K562 (cell line): ENCODE measurements around the gene MARCHF7. TPM values are rescaled to one million over a fixed set of nuclear protein-coding genes. Genes with fewer than 3 reads are reported as not detected.

Source experiments
- BACH1 ChIP-seq: fragments of 200-800 bp; sonication (Bioruptor generic); IDR thresholded peaks from 2 replicates; pipeline ENCODE4 v1.6.1; 2016; ENCODE audit warnings: missing genetic modification characterization, missing compliant biosample characterization
- HCFC1 ChIP-seq: IDR thresholded peaks from 2 replicates; pipeline ENCODE4 v1.6.1; 2012; ENCODE audit warnings: low read depth, low read length, improper control_type of control experiment
- HDGF ChIP-seq: fragments of 450-650 bp; IDR thresholded peaks from 2 replicates; pipeline ENCODE4 v1.6.1; 2016
- JUN ChIP-seq, 2 experiments: sonication (generic) in 1 of 2; formaldehyde crosslinking in 1 of 2; IDR thresholded peaks; 2 replicates each; pipeline versions ENCODE4 v1.6.1 to v1.8.0; 2012 to 2022; ENCODE audit warnings: borderline replicate concordance in 2 of 2, mild to moderate bottlenecking in 2 of 2, improper control_type of control experiment in 1 of 2, low read depth in 1 of 2, low read length in 1 of 2, missing genetic modification reagents in 1 of 2
- PRMT5 ChIP-seq: sonication (generic); formaldehyde crosslinking; IDR thresholded peaks from 2 replicates; pipeline ENCODE4 v1.5.0; 2020; ENCODE audit warnings: missing genetic modification reagents
- RAD21 ChIP-seq, 2 experiments: fragments of 250-450 bp in 1 of 2; fragments of 450-650 bp in 1 of 2; sonication (Bioruptor Pico) in 1 of 2; formaldehyde crosslinking in 1 of 2; IDR thresholded peaks in 1 of 2; conservative IDR thresholded peaks in 1 of 2; 2 replicates each; pipeline versions ENCODE4 v1.4.0 to v1.8.0; 2020 to 2022; ENCODE audit warnings: mild to moderate bottlenecking in 2 of 2, moderate library complexity in 1 of 2
- ZFPM2 ChIP-seq: fragments of 250-450 bp; sonication (Bioruptor Pico); IDR thresholded peaks from 2 replicates; pipeline ENCODE4 v1.5.1; 2022; ENCODE audit warnings: mild to moderate bottlenecking
- ZNF12 ChIP-seq: sonication (generic); formaldehyde crosslinking; IDR thresholded peaks from 2 replicates; pipeline ENCODE4 v1.4.0; 2020; ENCODE audit warnings: mild to moderate bottlenecking, missing genetic modification reagents
- ZNF217 ChIP-seq: sonication (generic); formaldehyde crosslinking; IDR thresholded peaks from 2 replicates; pipeline ENCODE4 v1.8.0; 2022; ENCODE audit warnings: mild to moderate bottlenecking, missing genetic modification reagents
- ZNF239 ChIP-seq: fragments of 250-450 bp; sonication (Bioruptor Pico); IDR thresholded peaks from 2 replicates; pipeline ENCODE4 v1.4.0; 2020; ENCODE audit warnings: mild to moderate bottlenecking
- polyA plus RNA-seq, 8 experiments: library from polyadenylated mRNA; depleted of rRNA in 4 of 8; stranded (reverse) in 5 of 8; unstranded in 3 of 8; fragments of >200 nt; fragmentation: Nextera tagmentation in 2 of 8; fragmentation: Illumina TruSeq in 1 of 8; extraction: Ambion mirVana in 2 of 8; extraction: Trizol in 1 of 8; gene quantifications; 2 replicates each; pipeline versions ENCODE4 v1.2.1 to v1.2.3, GENCODE V29; 2011 to 2014; ENCODE audit warnings: inconsistent platforms in 1 of 8, missing spikeins in 1 of 8
- total RNA-seq, 7 experiments: library from RNA; depleted of rRNA in 6 of 7; stranded (reverse); fragments of >200 nt in 6 of 7; fragmentation: Illumina TruSeq in 2 of 7; extraction: Trizol in 2 of 7; gene quantifications; 2 replicates each; pipeline versions ENCODE4 v1.2.1 to v1.2.3, GENCODE V29; 2011 to 2021; ENCODE audit warnings: low replicate concordance in 1 of 7
- TF ChIP-seq, protein P1 (sequence below): fragments of 250-450 bp; sonication (Bioruptor Pico); IDR thresholded peaks from 2 replicates; pipeline ENCODE4 v1.5.0; 2020; ENCODE audit warnings: mild to moderate bottlenecking
- TF ChIP-seq, protein P2 (sequence below): IDR thresholded peaks from 2 replicates; pipeline ENCODE4 v1.6.1; 2011; ENCODE audit not compliant: insufficient read length; ENCODE audit errors: extremely low read depth
- TF ChIP-seq, protein P3 (sequence below): fragments of 250-450 bp; sonication (Bioruptor Pico); IDR thresholded peaks from 2 replicates; pipeline ENCODE4 v1.4.0; 2020; ENCODE audit warnings: borderline replicate concordance
- TF ChIP-seq, protein P4 (sequence below): fragments of 250-450 bp; sonication (Bioruptor Pico); IDR thresholded peaks from 2 replicates; pipeline ENCODE4 v1.4.0; 2020; ENCODE audit warnings: mild to moderate bottlenecking, moderate library complexity, borderline replicate concordance
- TF ChIP-seq, protein P5 (sequence below): fragments of 450-650 bp; IDR thresholded peaks from 2 replicates; pipeline ENCODE4 v1.6.1; 2016; ENCODE audit warnings: low read depth, mild to moderate bottlenecking, moderate library complexity
- TF ChIP-seq, protein P6 (sequence below): fragments of 450-650 bp; formaldehyde crosslinking; conservative IDR thresholded peaks from 2 replicates; pipeline ENCODE4 v1.4.0; 2022; ENCODE audit warnings: mild to moderate bottlenecking, missing genetic modification characterization

MARCHF7 gene
- total and polyA plus RNA-seq, 9 of the 15 experiments (the other 6 are each of a cell fraction or from before 2014, with no cell fraction given) = 58.2 to 137 (median 86.7) TPM

DNA sequence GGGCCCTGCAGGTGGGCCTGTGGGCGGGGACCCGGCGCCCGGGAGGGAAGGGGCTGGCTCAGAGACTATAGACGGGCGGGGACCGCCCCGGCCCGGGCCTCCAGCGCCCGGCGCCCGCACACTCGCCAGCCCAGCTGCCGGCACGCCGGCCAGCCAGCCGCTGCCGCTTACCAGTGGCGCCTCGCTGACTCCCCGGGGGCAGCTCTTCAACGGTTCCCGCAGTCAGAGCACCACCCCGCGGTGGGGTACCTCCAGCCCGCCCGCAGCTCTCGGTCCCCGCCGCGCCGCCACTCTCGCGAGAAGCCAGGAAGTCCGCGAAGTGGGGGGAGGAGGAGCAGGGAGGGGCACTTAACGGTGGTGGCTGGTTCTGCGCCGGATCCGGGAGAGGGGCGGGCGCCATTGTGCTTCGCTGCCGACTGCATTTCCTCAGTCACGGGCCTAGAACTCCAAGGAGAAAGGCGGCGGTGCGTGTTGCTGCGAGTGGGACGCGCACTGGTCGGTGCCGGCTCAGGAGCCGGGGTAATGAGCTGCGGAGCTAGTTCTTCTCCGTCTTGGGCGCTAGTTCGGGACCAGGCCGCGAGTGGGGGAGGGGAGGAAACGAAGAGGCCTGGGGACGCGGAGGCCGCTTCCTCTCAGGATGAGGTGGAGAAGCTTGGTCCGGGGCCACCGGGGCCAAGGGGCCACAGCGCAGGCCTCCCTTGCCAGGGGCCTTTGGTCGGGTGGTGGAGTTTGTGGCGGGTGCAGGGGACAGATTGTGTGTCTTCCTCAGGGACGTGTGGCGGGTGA is at the start of gene MARCHF7 (continued):
- TF ChIP-seq, protein P1, sequence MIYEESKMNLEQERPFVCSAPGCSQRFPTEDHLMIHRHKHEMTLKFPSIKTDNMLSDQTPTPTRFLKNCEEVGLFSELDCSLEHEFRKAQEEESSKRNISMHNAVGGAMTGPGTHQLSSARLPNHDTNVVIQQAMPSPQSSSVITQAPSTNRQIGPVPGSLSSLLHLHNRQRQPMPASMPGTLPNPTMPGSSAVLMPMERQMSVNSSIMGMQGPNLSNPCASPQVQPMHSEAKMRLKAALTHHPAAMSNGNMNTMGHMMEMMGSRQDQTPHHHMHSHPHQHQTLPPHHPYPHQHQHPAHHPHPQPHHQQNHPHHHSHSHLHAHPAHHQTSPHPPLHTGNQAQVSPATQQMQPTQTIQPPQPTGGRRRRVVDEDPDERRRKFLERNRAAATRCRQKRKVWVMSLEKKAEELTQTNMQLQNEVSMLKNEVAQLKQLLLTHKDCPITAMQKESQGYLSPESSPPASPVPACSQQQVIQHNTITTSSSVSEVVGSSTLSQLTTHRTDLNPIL (CRISPR knock-in tag) = no peak
- TF ChIP-seq, protein P2, sequence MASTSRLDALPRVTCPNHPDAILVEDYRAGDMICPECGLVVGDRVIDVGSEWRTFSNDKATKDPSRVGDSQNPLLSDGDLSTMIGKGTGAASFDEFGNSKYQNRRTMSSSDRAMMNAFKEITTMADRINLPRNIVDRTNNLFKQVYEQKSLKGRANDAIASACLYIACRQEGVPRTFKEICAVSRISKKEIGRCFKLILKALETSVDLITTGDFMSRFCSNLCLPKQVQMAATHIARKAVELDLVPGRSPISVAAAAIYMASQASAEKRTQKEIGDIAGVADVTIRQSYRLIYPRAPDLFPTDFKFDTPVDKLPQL = peak; percentile 60
- TF ChIP-seq ZFPM2 (CRISPR knock-in tag) = no peak
- TF ChIP-seq, protein P3, sequence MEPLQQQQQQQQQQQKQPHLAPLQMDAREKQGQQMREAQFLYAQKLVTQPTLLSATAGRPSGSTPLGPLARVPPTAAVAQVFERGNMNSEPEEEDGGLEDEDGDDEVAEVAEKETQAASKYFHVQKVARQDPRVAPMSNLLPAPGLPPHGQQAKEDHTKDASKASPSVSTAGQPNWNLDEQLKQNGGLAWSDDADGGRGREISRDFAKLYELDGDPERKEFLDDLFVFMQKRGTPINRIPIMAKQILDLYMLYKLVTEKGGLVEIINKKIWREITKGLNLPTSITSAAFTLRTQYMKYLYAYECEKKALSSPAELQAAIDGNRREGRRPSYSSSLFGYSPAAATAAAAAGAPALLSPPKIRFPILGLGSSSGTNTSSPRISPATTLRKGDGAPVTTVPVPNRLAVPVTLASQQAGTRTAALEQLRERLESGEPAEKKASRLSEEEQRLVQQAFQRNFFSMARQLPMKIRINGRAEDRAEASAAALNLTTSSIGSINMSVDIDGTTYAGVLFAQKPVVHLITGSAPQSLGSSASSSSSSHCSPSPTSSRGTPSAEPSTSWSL = peak; percentile 63; the same call in 1 of the 2 replicates
- peak; percentile 57; the same call in 1 of the 2 replicates for TF ChIP-seq JUN (IDR thresholded peaks at IDR 0.05; ENCODE audit: borderline replicate concordance, low read depth, low read length)
- TF ChIP-seq JUN (CRISPR knock-in tag; IDR thresholded peaks at IDR 0.05; ENCODE audit: borderline replicate concordance) = peak; percentile 92; the same call in 1 of the 2 replicates
- no peak for TF ChIP-seq HDGF
- peak; percentile 88 to 96 for TF ChIP-seq RAD21 (CRISPR knock-in tag; conservative IDR thresholded peaks at IDR 0.05 in 1 of 2, IDR thresholded peaks at IDR 0.05 in 1 of 2)
- TF ChIP-seq HCFC1 = peak; percentile 65
- TF ChIP-seq, protein P4, sequence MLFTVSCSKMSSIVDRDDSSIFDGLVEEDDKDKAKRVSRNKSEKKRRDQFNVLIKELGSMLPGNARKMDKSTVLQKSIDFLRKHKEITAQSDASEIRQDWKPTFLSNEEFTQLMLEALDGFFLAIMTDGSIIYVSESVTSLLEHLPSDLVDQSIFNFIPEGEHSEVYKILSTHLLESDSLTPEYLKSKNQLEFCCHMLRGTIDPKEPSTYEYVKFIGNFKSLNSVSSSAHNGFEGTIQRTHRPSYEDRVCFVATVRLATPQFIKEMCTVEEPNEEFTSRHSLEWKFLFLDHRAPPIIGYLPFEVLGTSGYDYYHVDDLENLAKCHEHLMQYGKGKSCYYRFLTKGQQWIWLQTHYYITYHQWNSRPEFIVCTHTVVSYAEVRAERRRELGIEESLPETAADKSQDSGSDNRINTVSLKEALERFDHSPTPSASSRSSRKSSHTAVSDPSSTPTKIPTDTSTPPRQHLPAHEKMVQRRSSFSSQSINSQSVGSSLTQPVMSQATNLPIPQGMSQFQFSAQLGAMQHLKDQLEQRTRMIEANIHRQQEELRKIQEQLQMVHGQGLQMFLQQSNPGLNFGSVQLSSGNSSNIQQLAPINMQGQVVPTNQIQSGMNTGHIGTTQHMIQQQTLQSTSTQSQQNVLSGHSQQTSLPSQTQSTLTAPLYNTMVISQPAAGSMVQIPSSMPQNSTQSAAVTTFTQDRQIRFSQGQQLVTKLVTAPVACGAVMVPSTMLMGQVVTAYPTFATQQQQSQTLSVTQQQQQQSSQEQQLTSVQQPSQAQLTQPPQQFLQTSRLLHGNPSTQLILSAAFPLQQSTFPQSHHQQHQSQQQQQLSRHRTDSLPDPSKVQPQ (CRISPR knock-in tag) = no peak
- TF ChIP-seq, protein P5, sequence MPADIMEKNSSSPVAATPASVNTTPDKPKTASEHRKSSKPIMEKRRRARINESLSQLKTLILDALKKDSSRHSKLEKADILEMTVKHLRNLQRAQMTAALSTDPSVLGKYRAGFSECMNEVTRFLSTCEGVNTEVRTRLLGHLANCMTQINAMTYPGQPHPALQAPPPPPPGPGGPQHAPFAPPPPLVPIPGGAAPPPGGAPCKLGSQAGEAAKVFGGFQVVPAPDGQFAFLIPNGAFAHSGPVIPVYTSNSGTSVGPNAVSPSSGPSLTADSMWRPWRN = no peak
- no peak for TF ChIP-seq ZNF217 (CRISPR knock-in tag)
- peak; percentile 47; the same call in 1 of the 2 replicates for TF ChIP-seq PRMT5 (CRISPR knock-in tag)
- peak; percentile 83; the same call in 1 of the 2 replicates for TF ChIP-seq ZNF12 (CRISPR knock-in tag)
- TF ChIP-seq, protein P6, sequence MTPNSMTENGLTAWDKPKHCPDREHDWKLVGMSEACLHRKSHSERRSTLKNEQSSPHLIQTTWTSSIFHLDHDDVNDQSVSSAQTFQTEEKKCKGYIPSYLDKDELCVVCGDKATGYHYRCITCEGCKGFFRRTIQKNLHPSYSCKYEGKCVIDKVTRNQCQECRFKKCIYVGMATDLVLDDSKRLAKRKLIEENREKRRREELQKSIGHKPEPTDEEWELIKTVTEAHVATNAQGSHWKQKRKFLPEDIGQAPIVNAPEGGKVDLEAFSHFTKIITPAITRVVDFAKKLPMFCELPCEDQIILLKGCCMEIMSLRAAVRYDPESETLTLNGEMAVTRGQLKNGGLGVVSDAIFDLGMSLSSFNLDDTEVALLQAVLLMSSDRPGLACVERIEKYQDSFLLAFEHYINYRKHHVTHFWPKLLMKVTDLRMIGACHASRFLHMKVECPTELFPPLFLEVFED (CRISPR knock-in tag) = 0 out of 2 replicates have a peak, but pooled peaks have one; percentile 25
- TF ChIP-seq ZNF239 = peak; percentile 16; the same call in 1 of the 2 replicates
- TF ChIP-seq BACH1 (tag) = no peak
